GM04503 (cell line): ENCODE results near the gene CIDEA.

ENCODE experiments used
- DNase-seq: peaks from one replicate; pipeline ENCODE4 v3.0.0-alpha.2; 2012; ENCODE audit warnings: low read depth

CIDEA gene

GRCh38 chr18:12274793-12275192, 20.6 kb downstream of the CIDEA start:
- no peak for DNase-seq

DNA sequence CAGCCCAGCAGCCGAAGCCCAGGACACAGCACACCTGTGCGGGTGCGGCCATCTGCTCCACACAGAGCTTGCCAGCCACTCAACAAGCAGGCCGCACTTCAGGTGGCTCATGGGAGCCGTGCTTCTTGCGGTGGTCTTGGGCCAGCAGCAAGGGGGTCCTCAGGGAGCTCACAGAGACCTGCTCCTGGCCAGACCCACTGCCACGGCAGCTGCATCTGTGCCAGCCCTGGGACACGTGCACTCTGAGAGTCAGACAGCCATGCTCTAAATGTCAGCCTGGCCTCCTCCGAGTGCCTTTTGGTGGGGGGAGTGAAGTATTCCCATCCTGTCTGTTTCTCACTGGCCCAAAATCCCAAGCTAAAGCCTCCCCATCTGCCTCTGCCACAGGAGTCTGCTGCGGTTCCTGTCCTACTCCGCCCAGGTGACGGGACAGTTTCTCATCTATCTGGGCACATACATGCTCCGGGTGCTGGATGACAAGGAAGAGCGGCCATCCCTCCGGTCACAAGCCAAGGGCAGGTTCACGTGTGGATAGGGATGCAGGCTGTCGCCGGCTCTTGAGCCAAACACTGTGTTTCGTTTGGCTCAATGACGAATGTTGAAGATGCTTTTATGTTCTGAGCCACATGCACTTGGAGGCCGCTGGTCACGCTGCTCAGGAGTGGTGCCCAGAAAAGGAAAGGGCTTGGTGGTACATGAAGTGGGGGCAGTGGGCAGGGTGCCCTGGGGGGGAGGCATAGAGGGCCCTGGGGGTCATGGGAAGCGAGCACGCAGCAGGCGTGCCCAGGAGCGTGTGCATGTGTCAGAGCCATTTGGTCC, 22.8 kb downstream of the CIDEA start:
- no peak for DNase-seq

DNA sequence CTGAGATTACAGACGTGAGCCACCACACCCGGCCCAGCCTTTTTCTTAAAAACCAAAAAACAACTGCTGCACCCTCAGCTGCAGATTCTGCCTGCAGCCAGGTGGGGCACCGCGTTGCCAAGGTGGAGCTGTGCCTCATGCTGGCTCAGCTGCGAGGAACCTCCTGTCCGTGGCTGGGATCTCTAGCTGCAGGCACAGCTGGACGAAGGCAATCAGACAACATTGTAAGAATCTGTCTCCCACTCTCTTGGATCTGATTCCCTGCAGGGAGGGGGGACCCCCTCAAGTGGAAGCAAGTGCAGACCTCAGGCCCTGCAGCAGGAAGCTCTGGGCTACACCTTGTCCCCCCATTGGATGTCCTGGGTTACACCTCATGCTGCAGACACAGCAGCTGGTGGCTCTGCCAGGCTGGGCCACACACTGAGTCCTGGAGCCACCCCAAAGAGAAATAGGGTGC, 24.1 kb downstream of the CIDEA start:
- DNase-seq, result no peak

DNA sequence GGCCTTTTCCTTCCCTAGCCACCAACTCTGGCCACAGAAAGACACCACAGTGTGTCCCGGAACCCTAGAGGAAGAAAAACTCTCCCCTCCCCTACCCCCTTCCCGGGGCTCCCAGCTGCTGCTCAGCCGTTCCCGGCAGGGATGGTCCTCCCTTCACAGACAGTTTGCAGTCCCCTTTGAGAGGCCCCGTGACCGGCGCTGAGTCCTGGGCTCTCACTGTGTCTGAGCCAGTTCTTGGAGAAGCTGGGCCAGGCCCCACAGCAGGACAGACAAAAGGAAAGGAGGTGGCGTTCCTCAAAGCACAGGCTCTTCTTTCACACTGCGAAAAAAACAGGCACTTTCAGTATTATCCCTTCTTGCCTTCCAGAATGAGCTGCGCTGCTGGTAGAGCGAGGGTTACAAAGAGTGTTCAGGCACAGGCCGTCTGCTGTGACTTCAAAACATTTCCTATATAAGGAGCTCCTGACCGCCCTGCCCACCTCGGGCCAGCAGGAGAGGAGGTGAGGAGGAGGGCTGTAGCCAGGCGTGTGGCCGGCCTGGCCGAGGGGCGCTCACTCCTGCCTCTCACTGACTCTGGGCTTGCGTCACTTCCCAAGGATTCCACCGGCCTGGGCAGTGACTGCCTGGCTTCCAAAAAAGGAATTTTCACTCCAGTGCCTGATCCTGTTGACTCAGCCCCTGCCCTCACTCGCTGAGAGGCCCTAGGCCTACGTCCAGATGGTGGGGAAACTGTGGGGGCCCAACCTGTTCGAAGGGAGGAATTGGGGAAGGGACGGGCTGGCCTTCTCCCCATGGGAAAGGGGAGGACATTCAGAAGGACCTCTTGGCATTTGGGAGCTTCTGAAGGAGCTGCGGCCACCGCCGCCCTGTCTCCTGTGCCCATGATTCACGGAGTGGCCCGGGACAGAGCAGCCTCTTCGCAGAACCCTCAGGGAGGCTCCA, 24.9 kb downstream of the CIDEA start:
- peak; percentile 89 for DNase-seq

- no peak for DNase-seq
These were observed 25.8 kb downstream of the CIDEA start for GRCh38 chr18:12279781-12280531.

DNA sequence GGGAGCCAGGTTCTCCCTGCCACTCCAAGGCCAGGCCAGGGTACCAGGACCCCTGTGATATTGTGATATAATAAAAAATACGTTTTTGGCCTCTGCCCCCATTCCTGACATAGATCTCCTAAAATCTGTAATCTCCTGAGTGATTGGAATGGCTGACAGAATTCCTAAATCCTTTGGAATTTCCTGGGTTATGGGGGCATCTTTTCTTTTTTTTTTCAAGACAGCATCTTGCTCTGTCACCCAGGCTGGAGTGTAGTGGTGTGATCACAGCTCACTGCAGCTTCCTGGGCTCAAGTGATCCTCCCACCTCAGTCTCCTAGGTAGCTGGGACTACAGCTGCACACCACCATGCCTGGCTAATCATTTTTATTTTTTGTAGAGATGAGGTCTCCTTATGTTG, 27.7 kb downstream of the CIDEA start:
- no peak for DNase-seq

DNA sequence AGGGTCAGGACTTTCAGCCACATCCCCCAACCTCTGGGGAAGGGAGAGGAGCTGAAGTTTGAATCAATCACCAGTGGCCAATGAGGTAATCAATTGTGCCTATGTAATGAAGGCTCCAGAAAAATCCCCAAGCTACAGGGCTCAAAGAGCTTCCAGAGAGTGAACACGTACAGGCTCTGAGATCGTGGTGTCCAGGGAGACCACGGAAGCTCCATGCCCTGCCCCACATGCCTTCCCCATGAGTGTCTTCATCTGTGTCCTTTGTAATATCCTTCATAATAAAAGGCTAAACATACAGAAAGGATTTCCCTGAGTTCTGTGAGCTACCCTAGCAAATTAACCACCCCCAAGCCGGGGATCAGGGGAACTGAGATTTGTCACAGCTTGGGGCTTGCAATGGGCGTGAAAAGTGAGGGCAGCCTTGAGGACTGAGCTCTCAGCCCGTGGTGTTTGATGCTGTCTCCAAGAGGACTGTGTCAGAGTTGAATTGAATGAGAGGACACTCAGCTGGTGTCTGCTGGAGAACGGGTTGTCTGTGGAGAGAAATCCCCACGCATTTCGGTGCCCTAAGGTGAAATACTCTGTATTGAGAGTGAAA, 28.4 kb downstream of the CIDEA start:
- peak; percentile 78 for DNase-seq

DNA sequence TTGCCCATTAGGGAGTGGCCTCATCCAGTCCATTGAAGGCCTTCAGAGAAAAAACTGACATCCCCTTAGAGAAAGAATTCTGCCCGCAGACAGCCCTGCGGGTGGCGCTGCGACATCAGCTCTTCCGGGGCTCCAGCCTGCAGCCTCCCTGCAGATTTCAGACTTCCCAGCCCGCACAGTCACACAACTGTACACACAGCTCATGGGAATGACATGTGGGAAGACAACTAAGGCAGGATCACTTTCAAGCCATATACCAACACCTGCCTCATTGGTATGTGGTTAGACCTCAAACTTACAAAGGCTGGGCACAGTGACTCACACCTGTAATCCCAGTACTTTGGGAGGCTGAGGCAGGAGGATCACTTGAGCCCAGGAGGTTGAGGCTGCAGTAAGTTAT, 29.1 kb downstream of the CIDEA start:
- no peak for DNase-seq

- DNase-seq, result no peak
These were observed 29.5 kb downstream of the CIDEA start for GRCh38 chr18:12283666-12284065.

GRCh38 chr18:12287131-12287681, 33.0 kb downstream of the CIDEA start:
- DNase-seq, result no peak

- peak; percentile 88 for DNase-seq
These were observed 33.7 kb downstream of the CIDEA start for GRCh38 chr18:12287684-12288402.

GRCh38 chr18:12288403-12288755, 34.2 kb downstream of the CIDEA start:
- DNase-seq, result no peak

- no peak for DNase-seq
These were observed 35.9 kb downstream of the CIDEA start for GRCh38 chr18:12290086-12290485.

GRCh38 chr18:12291161-12291560, 37.0 kb downstream of the CIDEA start:
- no peak for DNase-seq

DNA sequence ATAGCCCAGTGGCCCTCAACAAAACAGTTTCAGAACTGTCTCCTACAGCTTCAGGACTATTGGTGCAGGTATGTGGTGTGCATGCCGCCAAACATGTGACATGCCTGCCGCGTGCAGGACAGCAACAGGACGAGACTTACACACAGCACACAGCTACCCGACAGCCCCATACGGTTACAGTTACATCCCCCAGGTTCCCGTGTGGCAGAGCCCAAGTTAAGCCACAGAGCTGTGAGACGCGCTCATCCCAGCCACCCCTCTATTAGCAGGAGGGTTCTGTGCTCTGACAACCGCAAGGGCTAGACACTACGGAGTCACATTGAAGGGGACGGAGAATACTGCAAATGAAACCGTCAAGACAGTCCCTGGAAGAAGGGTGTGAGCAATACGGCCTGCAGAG, 37.5 kb downstream of the CIDEA start:
- no peak for DNase-seq

DNA sequence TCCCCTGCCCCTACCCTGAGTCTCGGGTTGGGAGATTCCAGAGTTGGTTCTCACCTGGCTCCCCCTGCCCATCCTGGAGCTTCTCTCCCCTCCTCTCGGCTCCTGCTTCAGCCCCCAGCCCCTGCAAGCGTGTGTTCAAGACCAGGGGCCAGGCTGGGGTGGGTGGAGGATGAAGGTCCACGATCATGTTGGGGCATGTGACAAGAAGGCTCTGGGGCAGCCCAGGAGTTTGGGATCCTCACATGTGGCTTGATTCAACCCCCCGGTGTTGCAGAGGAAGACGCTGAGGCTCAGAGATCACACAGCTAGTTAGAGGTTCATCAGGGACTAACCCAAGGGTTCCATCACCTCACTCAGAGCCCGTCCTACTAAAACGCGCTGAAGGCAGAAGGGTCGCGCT, 39.7 kb downstream of the CIDEA start:
- no peak for DNase-seq

DNA sequence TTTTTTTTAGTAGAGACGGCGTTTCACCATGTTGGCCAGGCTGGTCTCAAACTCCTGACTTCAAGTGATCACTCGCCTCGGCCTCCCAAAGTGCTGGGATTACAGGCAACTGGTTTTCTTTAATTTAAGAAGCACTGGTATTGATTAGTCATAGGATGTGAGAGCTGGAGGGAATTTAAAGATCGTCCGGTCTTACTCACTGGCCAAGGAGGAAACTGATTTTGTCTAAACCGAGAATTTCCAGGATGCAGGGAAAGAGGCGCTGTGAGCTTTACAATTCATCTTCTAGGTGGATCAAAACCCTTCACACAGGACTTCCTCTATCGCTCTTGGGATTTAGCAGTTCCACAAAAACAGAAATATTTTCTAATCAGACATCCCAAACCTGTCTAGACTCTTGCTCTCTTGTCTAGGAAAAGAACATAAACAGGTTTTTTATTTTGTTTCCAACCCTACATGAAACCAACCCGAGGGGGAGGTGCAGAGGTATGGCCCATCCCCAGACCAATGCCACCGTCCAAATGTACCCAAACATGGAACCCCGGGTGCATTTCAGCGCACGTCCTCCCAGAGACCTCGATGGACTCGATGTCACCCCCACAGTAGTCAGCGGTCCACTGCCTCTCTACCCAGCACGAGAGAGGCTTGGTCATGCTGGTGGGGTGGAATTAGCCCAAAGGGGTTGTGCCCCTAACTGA, 41.4 kb downstream of the CIDEA start:
- DNase-seq, result no peak

- DNase-seq, result no peak
These were observed 41.9 kb downstream of the CIDEA start for GRCh38 chr18:12296087-12296403.

GRCh38 chr18:12296457-12296856, 42.3 kb downstream of the CIDEA start:
- no peak for DNase-seq

DNA sequence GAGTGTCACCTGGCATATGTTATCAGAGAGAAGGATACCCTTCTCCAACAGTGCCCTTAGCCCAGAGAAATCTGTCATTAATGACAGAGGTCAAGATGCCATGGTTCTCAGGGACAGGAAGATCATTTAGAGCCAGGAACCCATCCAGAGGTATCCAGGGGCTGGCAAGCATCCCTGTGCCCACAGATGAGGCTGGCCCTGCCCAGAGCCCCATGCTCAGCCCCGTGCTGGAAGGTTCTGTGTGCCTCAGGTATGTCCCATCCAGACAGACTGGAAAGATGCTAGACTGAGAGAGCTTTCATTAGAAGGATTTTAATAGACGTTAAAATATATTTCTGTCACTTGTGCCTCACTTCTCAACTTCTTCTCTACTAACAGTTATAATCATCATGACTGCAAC, 45.7 kb downstream of the CIDEA start:
- no peak for DNase-seq
